Measurements from ENCODE around the gene COX4I1.

DNA sequence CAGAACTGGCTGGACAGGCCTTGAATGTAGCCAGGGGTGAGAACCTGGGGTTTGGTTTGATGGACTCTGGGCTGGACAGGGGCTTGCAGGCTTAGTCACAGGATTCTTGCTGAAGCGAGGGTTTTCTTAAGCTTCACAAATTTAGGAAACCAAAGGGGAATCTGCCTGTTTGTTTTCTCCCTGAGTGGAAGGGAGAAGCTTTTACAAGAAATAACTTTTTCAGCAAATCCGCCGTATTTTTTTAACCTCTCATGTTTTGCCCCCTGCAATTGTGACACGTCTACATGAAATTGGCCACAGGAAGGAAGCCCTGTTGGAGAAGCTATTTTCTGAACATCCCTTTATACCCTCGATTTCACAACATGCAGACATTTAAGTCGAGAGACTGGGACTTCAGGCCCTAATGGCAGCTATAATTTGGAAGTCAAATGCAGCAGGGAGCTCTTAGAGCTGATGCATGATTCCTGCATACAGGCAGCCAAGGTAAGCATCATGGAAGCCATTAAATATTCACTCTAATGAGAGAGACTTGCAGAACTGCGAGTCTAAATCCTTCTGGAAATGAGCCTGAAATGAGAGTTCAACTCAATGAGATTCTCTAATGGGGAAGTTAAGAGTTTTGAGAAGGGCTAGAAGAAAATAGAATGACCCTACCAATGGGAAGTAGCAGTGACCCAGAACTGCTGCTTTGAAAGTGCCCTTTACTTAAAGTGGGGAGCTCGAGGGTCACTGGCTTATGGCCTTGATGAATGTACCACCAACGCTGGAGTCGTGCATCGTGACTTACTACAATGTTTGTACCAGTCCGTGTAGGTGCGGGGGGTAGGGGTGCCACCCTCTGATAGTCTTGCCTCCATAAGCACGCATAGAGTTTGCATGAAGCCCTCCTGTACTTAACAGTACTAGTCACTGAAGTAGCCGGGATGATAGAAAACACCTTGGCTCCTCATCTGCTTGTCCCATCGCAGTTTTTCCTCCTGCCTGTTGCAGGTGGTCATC, 54.4 kb downstream of the COX4I1 start:
- TF ChIP-seq TAF1 (IDR thresholded peaks at IDR 0.05; ENCODE audit: low read depth, low read length) (no peak), POLR2A (IDR thresholded peaks at IDR 0.05; ENCODE audit: low read depth, low read length) (no peak), SPI1 (IDR thresholded peaks at IDR 0.05; ENCODE audit: low read depth, low read length) (no peak), POLR2AphosphoS5 (IDR thresholded peaks at IDR 0.05; ENCODE audit: low read depth, low read length) (no peak), PAX5 (IDR thresholded peaks at IDR 0.05; ENCODE audit: insufficient read depth, low read length, severe bottlenecking) (no peak), POU2F2 (IDR thresholded peaks at IDR 0.05; ENCODE audit: low read depth, low read length) (no peak)
